HG03575 (cell line): ENCODE results near the gene RAD51B.

Source experiments
- ATAC-seq: cut with Tn5 transposase; IDR thresholded peaks from one replicate; pipeline ENCODE4 v1.9.1; 2021; ENCODE audit not compliant: unreplicated experiment, insufficient number of reproducible peaks, low FRiP score; ENCODE audit errors: extremely low read depth

Gene RAD51B

GRCh38 chr14:68146818-68147217 lies 327.2 kb downstream of the RAD51B start:
- ATAC-seq = no peak

DNA sequence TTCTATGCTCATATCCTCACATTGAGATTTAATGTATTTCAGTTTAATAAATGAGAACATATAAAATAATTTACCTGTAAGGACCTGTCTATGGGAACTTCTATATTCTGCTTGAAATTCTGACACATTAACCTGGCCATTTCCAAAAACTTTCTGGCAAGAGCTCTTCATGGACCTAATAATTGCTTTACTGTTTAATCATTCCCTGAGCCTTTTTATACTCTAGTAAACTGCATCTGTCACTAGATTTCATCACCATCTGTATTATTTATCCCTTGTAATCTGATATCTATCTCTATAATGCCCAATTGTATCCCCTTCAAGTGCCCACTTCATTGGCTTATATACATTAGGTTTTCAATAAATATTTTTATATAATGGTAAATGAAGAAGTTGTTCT lies 327.7 kb downstream of the RAD51B start:
- ATAC-seq = no peak

DNA sequence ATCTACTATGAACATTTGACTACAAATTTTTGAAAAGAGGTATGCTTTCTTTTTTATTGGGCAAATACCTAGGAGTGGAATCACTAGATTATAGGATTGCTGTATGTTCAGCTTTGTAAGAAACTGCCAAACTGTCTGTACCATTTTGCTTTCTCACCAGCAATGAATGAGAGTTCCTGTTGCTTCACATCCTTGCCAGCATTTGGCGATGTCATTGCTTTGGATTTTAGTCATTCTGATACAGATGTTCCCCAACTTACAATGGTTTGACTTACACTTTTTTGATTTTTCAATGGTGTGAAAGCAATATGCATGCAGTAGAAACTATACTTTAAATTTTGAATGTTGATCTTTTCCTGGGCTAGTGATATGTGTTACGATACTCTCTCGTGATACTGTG lies 328.7 kb downstream of the RAD51B start:
- ATAC-seq = no peak

GRCh38 chr14:68148763-68149162 lies 329.2 kb downstream of the RAD51B start:
- ATAC-seq = no peak

DNA sequence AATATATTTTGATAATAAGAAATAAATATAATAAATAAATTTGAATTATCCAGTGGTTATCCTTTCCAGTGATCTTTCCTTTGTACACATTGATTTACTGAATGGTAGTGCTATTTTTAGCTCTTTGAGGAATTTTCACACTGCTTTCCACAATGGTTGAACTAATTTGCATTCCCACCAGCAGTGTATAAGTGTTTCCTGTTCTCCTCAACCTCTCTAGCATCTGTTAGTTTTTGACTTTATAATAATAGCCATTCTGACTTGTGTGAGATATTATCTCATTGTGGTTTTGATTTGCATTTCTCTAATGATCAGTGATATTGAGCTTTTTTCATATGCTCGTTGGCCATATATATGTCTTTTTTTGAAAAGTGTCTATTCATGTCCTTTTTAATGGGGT lies 333.7 kb downstream of the RAD51B start:
- ATAC-seq = no peak

GRCh38 chr14:68154275-68154674 lies 334.7 kb downstream of the RAD51B start:
- ATAC-seq = no peak

GRCh38 chr14:68157971-68158371 lies 338.4 kb downstream of the RAD51B start:
- no peak for ATAC-seq

DNA sequence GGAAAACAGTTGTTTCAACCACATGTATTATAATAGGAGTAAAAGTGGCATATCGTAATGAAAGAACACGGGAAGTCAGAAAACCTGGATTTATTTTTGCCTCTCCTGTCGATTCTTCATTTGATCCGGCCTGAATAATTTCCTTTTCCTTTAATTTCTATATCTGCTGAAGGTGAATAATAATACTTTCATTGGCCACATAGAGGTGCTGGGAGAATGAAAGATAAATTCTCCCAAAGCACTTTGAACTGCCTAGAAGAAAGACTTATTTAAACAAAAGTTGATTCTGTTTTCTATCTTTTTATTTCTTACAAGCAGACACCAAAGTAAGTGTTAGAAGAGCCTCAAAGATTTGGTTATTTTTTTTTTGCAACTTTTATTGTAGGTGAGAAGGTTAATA lies 339.1 kb downstream of the RAD51B start:
- ATAC-seq = no peak

DNA sequence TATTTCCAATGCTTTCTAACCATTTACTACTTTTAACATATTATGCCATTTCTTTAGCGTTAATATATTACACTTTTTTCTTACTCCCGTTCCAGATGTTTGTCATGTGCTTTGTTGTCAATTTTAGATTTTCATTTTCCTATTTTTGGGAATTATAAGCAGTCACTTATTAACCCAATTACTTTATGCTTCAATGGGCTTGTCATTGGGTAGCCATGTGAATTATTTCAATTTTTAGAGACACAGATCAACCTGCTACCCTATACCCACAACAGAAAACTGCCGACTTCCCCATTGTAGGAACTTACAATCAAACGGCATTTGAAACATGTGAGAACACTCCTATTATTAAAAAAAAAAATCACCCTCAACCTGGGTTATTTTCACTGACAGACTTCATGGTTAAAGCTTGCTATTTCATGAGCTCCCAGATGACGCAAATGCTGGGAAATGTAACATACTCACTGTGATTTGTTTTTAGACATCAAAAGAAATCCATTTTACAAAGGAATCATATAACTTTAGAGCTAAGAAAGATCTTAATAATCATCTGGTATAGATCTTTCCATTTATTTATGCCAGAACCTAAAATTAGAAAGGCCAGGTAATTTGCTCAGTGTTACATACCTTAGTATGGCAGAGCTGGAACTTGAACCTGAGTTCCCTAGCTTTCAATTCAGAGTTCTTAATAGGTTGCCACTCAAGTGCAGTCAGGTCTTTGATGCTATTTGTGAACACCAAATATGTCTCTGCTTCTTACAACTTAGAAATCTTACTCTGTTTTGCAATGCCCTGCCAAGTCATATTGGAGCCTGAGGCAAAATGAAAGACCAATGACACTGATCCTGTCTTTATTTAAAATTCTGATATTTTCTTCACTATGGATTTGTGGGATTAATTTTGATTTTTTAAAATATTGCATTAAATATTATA lies 340.4 kb downstream of the RAD51B start:
- ATAC-seq = no peak

DNA sequence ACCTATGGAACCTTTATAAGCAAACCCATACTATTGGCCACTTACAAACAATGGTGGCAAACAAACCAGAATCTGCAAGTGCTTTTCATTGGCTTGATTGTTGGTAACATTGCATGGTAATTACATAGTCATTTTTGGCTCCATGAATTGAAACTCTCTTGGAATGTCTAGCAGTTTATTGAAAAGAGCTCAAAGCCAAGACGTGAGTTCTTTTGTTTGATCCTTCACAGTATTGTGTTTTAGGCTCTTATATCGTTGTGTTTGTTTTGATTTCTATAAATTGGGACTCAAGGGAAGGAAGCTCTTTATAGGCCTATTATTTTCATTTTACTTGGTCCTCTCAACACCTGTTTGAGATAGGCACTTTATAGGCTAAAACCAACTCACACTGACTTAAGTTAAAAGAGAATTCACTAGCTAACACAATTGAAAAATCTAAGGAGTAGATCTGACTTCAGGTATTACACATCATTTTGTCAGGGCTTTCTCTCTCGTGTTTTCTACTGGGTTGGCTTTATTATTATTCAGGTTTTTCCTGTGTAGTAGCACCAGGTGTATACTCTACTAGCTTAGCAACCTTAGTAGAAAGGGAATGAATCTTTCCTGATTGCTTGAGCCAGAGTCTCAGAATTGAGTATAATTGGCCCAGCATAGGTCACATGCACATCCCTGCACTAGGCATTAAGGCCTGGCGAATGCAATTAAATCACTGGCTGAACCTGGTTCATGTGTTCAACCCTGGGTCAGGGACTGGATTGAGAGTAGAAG lies 341.4 kb downstream of the RAD51B start:
- no peak for ATAC-seq

DNA sequence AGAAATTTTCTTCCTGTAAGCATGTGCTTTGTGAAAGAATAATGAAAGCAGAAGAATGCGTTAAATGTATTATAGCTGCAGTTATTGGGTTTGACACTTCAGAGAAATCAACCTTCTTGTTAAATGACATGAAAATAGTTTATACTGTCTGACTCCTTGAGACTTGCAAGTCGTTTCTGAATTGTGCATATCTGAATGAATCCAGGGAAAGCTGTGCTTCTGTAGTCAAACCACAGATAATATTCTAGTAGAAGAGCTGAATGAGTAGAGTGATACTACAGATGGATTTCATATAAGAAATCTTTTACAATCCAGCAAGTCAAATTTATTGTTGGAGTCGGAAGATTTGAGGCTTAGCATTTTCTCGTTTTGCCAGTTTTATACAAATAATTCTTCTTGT lies 343.3 kb downstream of the RAD51B start:
- no peak for ATAC-seq

DNA sequence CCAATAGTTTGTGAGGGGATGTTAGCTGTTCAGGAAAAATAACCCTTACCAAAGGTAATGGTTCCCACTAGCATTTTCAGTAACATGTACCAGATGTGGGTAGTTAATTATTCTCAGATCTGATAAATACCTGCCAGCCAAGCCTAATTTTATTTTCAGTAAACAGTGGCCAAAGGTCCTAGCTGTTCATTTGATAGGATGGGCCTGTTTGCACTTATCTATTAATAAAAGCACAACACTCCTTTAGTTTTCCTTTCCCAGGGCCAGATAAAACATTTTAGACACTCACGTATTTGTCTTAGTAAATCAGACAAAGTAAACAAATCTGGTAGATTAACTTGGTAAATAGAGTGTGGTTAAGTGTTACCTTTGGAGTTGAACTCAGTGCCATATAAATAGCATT lies 345.1 kb downstream of the RAD51B start:
- no peak for ATAC-seq

DNA sequence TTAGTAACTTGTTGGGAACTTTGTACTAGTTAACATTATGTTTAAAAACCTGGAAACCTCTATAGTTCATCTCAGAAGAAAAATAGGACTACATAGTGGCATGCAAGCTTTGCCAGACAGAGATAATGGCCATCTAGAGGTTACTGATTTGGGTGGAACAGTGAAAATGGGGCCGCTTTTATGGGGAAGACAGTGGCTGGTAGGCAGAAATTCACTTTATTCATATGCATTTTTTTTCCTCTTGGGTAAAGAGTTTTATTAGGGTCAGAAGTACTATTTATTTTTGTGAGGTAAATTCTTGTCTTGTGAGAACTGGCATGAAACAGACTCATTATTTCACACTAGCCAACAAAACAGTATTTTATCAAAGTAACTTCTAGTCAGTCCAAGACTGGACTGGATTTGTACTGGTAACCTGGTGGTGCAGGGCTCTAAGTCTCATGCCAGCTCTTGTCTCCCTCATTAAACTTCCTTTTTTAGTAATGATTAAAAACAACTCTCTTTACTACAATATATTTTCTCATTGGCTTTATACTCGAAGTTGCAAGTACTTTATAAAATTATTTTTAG lies 345.8 kb downstream of the RAD51B start:
- ATAC-seq = no peak

- no peak for ATAC-seq
Observed at GRCh38 chr14:68166731-68167382, 347.3 kb downstream of the RAD51B start.

GRCh38 chr14:68167383-68168087 lies 348.0 kb downstream of the RAD51B start:
- no peak for ATAC-seq

DNA sequence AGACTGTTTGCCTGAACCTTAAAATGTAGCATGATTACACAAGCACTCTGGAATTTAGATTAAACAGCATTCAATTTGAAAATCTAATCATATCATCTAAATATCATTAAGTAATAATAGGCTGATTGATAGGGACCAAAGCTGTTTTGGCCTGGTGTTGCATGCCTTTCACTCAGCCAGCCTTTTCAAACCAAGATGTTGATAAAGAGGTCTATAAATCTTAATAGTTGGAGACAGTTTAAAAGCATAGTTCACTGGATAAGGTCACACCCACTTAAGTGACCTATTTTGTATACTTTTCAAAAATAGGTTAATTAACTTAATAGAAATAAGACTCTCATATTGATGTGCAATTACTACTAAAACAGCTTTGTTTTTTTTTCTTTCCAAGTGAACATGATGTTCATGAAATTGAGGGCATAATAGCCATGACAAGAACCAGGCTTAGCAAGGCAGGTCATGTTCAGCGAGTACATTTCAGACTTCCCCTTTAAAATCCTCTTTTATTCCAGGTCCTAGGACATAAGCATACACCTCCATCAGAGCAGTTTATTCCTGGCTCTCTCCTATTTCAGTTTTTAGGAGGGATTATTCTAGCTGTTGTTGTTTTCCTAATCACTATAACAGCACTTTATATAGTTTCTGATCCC lies 349.0 kb downstream of the RAD51B start:
- ATAC-seq = no peak

GRCh38 chr14:68172216-68172615 lies 352.6 kb downstream of the RAD51B start:
- no peak for ATAC-seq

- ATAC-seq = no peak
Observed at GRCh38 chr14:68172627-68173026, 353.0 kb downstream of the RAD51B start.
